HCT116 (cell line): ENCODE measurements around the gene ADGRV1. TPM values are rescaled to one million over a fixed set of nuclear protein-coding genes. Genes with fewer than 3 reads are reported as not detected.
"Not testable (repeated sequence)": the region's sequence is repeated elsewhere in the genome, so short reads cannot be mapped to it uniquely, and the experiment has no call there.

Experiments used
- ATAC-seq: fragments of 200-7000 bp; cut with Tn5 transposase; 2 replicates; pipeline ENCODE4 v1.9.1; 2020; ENCODE audit warnings: mild to moderate bottlenecking, moderate library complexity
- BruUV-seq: library from RNA; stranded (reverse); fragments of 400-500 nt; replicated peaks from 2 replicates; lab custom pipeline; 2021; lab: Mats Ljungman, UMichigan
- CTCF ChIA-PET: fragments of 300-600 bp; sonication (Branson Sonifier 250); formaldehyde crosslinking; loops from one replicate; lab custom pipeline; 2021; ENCODE audit warnings: antibody characterized with exemption; lab: Charles Lee
- POLR2A ChIA-PET: fragments of 300-600, 350-600 bp; sonication (Branson Sonifier 250); formaldehyde crosslinking; loops from one replicate; lab custom pipeline; 2021; ENCODE audit warnings: antibody characterized with exemption; lab: Charles Lee
- RAD21 ChIA-PET, 2 experiments: fragments of 300-600 bp; sonication (Branson Sonifier 250); formaldehyde crosslinking; loops; one replicate each; lab custom pipeline; 2023; ENCODE audit warnings: low total read pairs in 2 of 2; ENCODE audit not compliant: uncharacterized antibody in 2 of 2, unreplicated experiment in 2 of 2, low non-redundant PET in 1 of 2; lab: Charles Lee
- DNase-seq: peaks from one replicate; pipeline ENCODE4 v3.0.0-alpha.2; 2010; ENCODE audit warnings: low read depth, low spot score
- H2AFZ ChIP-seq: fragments of 200-600 bp; shearing (Covaris generic), sonication (generic); 2 replicates; pipeline ENCODE4 v1.6.1; 2017; ENCODE audit warnings: low read depth, mixed run types, mixed read lengths, antibody characterized with exemption, low read length; ENCODE audit not compliant: poor library complexity, severe bottlenecking
- H3K27ac ChIP-seq: 2 replicates; pipeline ENCODE4 v1.5.1; 2012; ENCODE audit warnings: low read depth, low read length
- H3K27me3 ChIP-seq: fragments of 200-600 bp; sonication (generic); 2 replicates; pipeline ENCODE4 v1.6.1; 2016; ENCODE audit warnings: mixed run types, low read length, mixed read lengths; ENCODE audit not compliant: insufficient read depth
- H3K36me3 ChIP-seq, 2 experiments: fragments of 200-500 bp in 1 of 2; fragments of 200-600 bp in 1 of 2; sonication (Bioruptor generic) in 1 of 2; sonication (generic) in 1 of 2; 2 replicates each; pipeline versions ENCODE4 v1.5.1 to v1.6.1; 2014 to 2016; ENCODE audit warnings: low read length in 2 of 2, inconsistent platforms in 1 of 2, mixed read lengths in 1 of 2, mixed run types in 1 of 2; ENCODE audit not compliant: insufficient read depth in 2 of 2, control insufficient read depth in 1 of 2
- H3K4me1 ChIP-seq, 2 experiments: fragments of 200-600 bp in 1 of 2; sonication (generic) in 1 of 2; 2 replicates each; pipeline versions ENCODE4 v1.5.1 to v1.6.1; 2012 to 2017; ENCODE audit warnings: low read length in 2 of 2, inconsistent platforms in 1 of 2, mild to moderate bottlenecking in 1 of 2, mixed read lengths in 1 of 2, mixed run types in 1 of 2, moderate library complexity in 1 of 2; ENCODE audit not compliant: insufficient read depth in 2 of 2, control insufficient read depth in 1 of 2
- H3K4me2 ChIP-seq: fragments of 200-600 bp; sonication (generic); 2 replicates; pipeline ENCODE4 v1.6.1; 2017; ENCODE audit warnings: mixed run types, low read length, mixed read lengths
- H3K4me3 ChIP-seq, 2 experiments: fragments of 200-600 bp in 1 of 2; sonication (generic) in 1 of 2; replicated peaks in 1 of 2; 2 replicates each; pipeline ENCODE4 v1.5.1; 2011 to 2016; ENCODE audit warnings: low read length in 2 of 2, control low read depth in 1 of 2, low read depth in 1 of 2, mild to moderate bottlenecking in 1 of 2, mixed read lengths in 1 of 2, mixed run types in 1 of 2
- H3K79me2 ChIP-seq: fragments of 200-600 bp; sonication (generic); 2 replicates; pipeline ENCODE4 v1.6.1; 2017; ENCODE audit warnings: mild to moderate bottlenecking, mixed run types, low read length, moderate library complexity, mixed read lengths; ENCODE audit not compliant: insufficient read depth
- H3K9ac ChIP-seq: fragments of 200-600 bp; sonication (generic); 2 replicates; pipeline ENCODE4 v1.6.1; 2016; ENCODE audit warnings: low read length, mixed read lengths
- H3K9me2 ChIP-seq: fragments of 200-600 bp; sonication (generic), shearing (Covaris generic); 2 replicates; pipeline ENCODE4 v1.6.1; 2017; ENCODE audit warnings: mixed run types, mild to moderate bottlenecking, moderate library complexity; ENCODE audit not compliant: insufficient read depth
- H3K9me3 ChIP-seq, 2 experiments: fragments of 200-500 bp in 1 of 2; fragments of 200-600 bp in 1 of 2; sonication (Bioruptor generic) in 1 of 2; sonication (generic) in 1 of 2; 2 replicates each; pipeline ENCODE4 v1.6.1; 2014 to 2017; ENCODE audit warnings: low read length in 2 of 2, mixed read lengths in 2 of 2, inconsistent platforms in 1 of 2, low read depth in 1 of 2, mild to moderate bottlenecking in 1 of 2, mixed run types in 1 of 2, moderate library complexity in 1 of 2; ENCODE audit not compliant: control insufficient read depth in 1 of 2, insufficient read depth in 1 of 2
- H4K20me1 ChIP-seq: fragments of 200-600 bp; sonication (generic), shearing (Covaris generic); 2 replicates; pipeline ENCODE4 v1.6.1; 2017; ENCODE audit warnings: mixed run types, mild to moderate bottlenecking, moderate library complexity; ENCODE audit not compliant: insufficient read depth
- EZH2 ChIP-seq: fragments of 200-600 bp; sonication (generic); IDR thresholded peaks from 2 replicates; pipeline ENCODE4 v1.6.1; 2017; ENCODE audit warnings: antibody characterized with exemption, mixed run types
- EZH2phosphoT487 ChIP-seq: fragments of 200-600 bp; IDR thresholded peaks from 2 replicates; pipeline ENCODE4 v1.6.1; 2018; ENCODE audit warnings: antibody characterized with exemption, borderline replicate concordance
- MAX ChIP-seq: IDR thresholded peaks from 2 replicates; pipeline ENCODE4 v1.6.1; 2012
- POLR2A ChIP-seq: IDR thresholded peaks from 2 replicates; pipeline ENCODE4 v1.7.0; 2011; ENCODE audit warnings: borderline replicate concordance; ENCODE audit not compliant: insufficient read depth, insufficient read length; ENCODE audit errors: extremely low read depth
- POLR2AphosphoS5 ChIP-seq: IDR thresholded peaks from 2 replicates; pipeline ENCODE4 v1.6.1; 2011; ENCODE audit warnings: mild to moderate bottlenecking, low read depth, low read length, moderate library complexity
- SIN3A ChIP-seq: IDR thresholded peaks from 2 replicates; pipeline ENCODE4 v1.6.1; 2012; ENCODE audit warnings: low read depth
- SP1 ChIP-seq: IDR thresholded peaks from 2 replicates; pipeline ENCODE4 v1.6.1; 2012; ENCODE audit warnings: low read depth
- TCF7L2 ChIP-seq: IDR thresholded peaks from 2 replicates; pipeline ENCODE4 v1.7.0; 2011; ENCODE audit warnings: borderline replicate concordance, inconsistent platforms; ENCODE audit not compliant: insufficient read depth, insufficient read length; ENCODE audit errors: extremely low read depth
- ZFX ChIP-seq: fragments of 450-650 bp; IDR thresholded peaks from 2 replicates; pipeline ENCODE4 v1.6.1; 2017
- intact Hi-C: fragments of 100-400 bp; cut with micrococcal nuclease; formaldehyde crosslinking; loops from 2 replicates; pipeline ENCODE4 v1.10.0; 2022
- total RNA-seq: library from RNA; stranded (reverse); gene quantifications from one replicate; pipeline ENCODE4 v1.2.1, GENCODE V29; 2021; ENCODE audit not compliant: unreplicated experiment

The ADGRV1 gene
- total RNA-seq, 1 experiment from 2014 or later: 6.0 TPM

GRCh38 chr5:90967851-90968250 is 409.3 kb downstream of the ADGRV1 start:
- ChIA-PET CTCF (no interaction called here), RAD21 (no interaction called here), POLR2A (no interaction called here)
- Histone ChIP-seq H2AFZ (no peak overlapping the region), H3K9ac (no peak overlapping the region), H3K4me2 (no peak overlapping the region), H3K4me3 (no peak overlapping the region), H3K27ac (no peak overlapping the region), H3K9me3 (no peaks in the 10 kb centered on the region), H3K79me2 (no peaks in the 10 kb centered on the region), H4K20me1 (no peaks in the 10 kb centered on the region), H3K9me2 (no peaks in the 10 kb centered on the region), H3K36me3 (no peaks in the 10 kb centered on the region), H3K27me3 (no peaks in the 10 kb centered on the region), H3K4me1 (no peaks in the 10 kb centered on the region)
- BruUV-seq: no TSS peak
- DNase-seq (no peak), ATAC-seq (no peak)
- intact Hi-C loops: no loop called here
- TF ChIP-seq SIN3A (no peak), POLR2AphosphoS5 (no peak), SP1 (no peak), EZH2 (no peak), ZFX (no peak)

GRCh38 chr5:90968319-90968718 is 409.7 kb downstream of the ADGRV1 start:
- Histone ChIP-seq H2AFZ (no peak overlapping the region), H3K27ac (no peak overlapping the region), H3K36me3 (no peaks in the 10 kb centered on the region), H3K9me2 (no peaks in the 10 kb centered on the region), H3K9ac (no peak overlapping the region), H3K79me2 (no peaks in the 10 kb centered on the region), H3K4me2 (no peak overlapping the region), H3K4me1 (no peaks in the 10 kb centered on the region), H4K20me1 (no peaks in the 10 kb centered on the region), H3K27me3 (no peaks in the 10 kb centered on the region), H3K9me3 (no peaks in the 10 kb centered on the region), H3K4me3 (no peak overlapping the region)
- DNase-seq (no peak), ATAC-seq (no peak)
- no TSS peak for BruUV-seq
- TF ChIP-seq MAX (no peak), POLR2A (no peak), EZH2phosphoT487 (no peak), TCF7L2 (no peak)
- POLR2A ChIA-PET: no interaction called here
- intact Hi-C loops: no loop called here
- CTCF ChIA-PET: no interaction called here
- RAD21 ChIA-PET: no interaction called here

- H3K4me3 ChIP-seq, H3K36me3 ChIP-seq, H3K9ac ChIP-seq, BruUV-seq, H2AFZ ChIP-seq, H3K79me2 ChIP-seq, CTCF ChIA-PET, RAD21 ChIA-PET, H3K4me1 ChIP-seq, H3K27me3 ChIP-seq, H3K4me2 ChIP-seq, intact Hi-C loops, H4K20me1 ChIP-seq, ATAC-seq, H3K9me2 ChIP-seq, H3K27ac ChIP-seq, H3K9me3 ChIP-seq, POLR2A ChIA-PET, DNase-seq: not testable (repeated sequence)
Measured at GRCh38 chr5:90969945-90970344, 411.3 kb downstream of the ADGRV1 start.
